Head of caudate nucleus (tissue), 42 donors: ENCODE data around the gene HIP1.
"Not testable (repeated sequence)": the region's sequence is repeated elsewhere in the genome, so short reads cannot be mapped to it uniquely, and the experiment has no call there.

ENCODE experiments used
- DNase-seq, 42 donors: peaks; one replicate each; pipeline versions ENCODE4 v3.0.0 to v3.0.0-alpha.2; 2020 to 2021; ENCODE audit warnings: mixed read lengths in 7 of 42
- intact Hi-C: fragments of 100-400 bp; cut with DNase I; formaldehyde crosslinking; loops from one replicate; pipeline ENCODE4 v1.15.0; 2022

HIP1 gene

GRCh38 chr7:75690121-75690523 is 48.6 kb downstream of the HIP1 start:
- intact Hi-C loops, result no loop called here

GRCh38 chr7:75689246-75690099 is 49.3 kb downstream of the HIP1 start:
- intact Hi-C loops, result no loop called here
- peak in 7 of 42 donors; percentile 12 to 46 (median 21) for DNase-seq

More at GRCh38 chr7:75690121-75690523, 48.6 kb downstream of the HIP1 start:
- peak in 1 of 42 donors; percentile 13 for DNase-seq

- peak; percentile 83 to 97 (median 92) for DNase-seq
Measured at GRCh38 chr7:75688200-75689136, 50.3 kb downstream of the HIP1 start.

GRCh38 chr7:75687246-75688088 is 51.3 kb downstream of the HIP1 start:
- DNase-seq, result peak in 9 of 42 donors; percentile 5 to 50 (median 30)
- intact Hi-C loops, result no loop called here

More at GRCh38 chr7:75688200-75689136, 50.3 kb downstream of the HIP1 start:
- intact Hi-C loops, result no loop called here

- intact Hi-C loops, result no loop called here
- peak in 4 of 42 donors; percentile 2 to 28 (median 11) for DNase-seq
Measured at GRCh38 chr7:75686551-75686950, 52.2 kb downstream of the HIP1 start.

GRCh38 chr7:75682052-75682451 is 56.7 kb downstream of the HIP1 start:
- DNase-seq, intact Hi-C loops: not testable (repeated sequence)

GRCh38 chr7:75679060-75679459 is 59.7 kb downstream of the HIP1 start:
- no peak for DNase-seq
- intact Hi-C loops, result no loop called here

GRCh38 chr7:75669579-75669978 is 69.2 kb downstream of the HIP1 start:
- intact Hi-C loops, result no loop called here
- no peak for DNase-seq

GRCh38 chr7:75667938-75668337 is 70.8 kb downstream of the HIP1 start:
- intact Hi-C loops, result no loop called here
- no peak for DNase-seq

GRCh38 chr7:75663302-75663907 is 75.3 kb downstream of the HIP1 start:
- peak in 20 of 42 donors; percentile 18 to 62 (median 34) for DNase-seq
- intact Hi-C loops, result no loop called here

- intact Hi-C loops, result no loop called here
- DNase-seq, result no peak
Measured at GRCh38 chr7:75662579-75663301, 76.0 kb downstream of the HIP1 start.

- intact Hi-C loops, result no loop called here
- DNase-seq, result peak in 30 of 42 donors; percentile 15 to 89 (median 55)
Measured at GRCh38 chr7:75660566-75661215, 78.0 kb downstream of the HIP1 start.

- DNase-seq, result no peak
- intact Hi-C loops, result no loop called here
Measured at GRCh38 chr7:75658802-75659201, 79.9 kb downstream of the HIP1 start.

- DNase-seq, result no peak
- intact Hi-C loops, result no loop called here
Measured at GRCh38 chr7:75658369-75658768, 80.4 kb downstream of the HIP1 start.

GRCh38 chr7:75657866-75658265 is 80.9 kb downstream of the HIP1 start:
- DNase-seq, result no peak
- intact Hi-C loops, result no loop called here

GRCh38 chr7:75656740-75657139 is 82.0 kb downstream of the HIP1 start:
- intact Hi-C loops, result no loop called here

GRCh38 chr7:75655536-75655935 is 83.2 kb downstream of the HIP1 start:
- DNase-seq, result no peak
- intact Hi-C loops, result no loop called here

More at GRCh38 chr7:75656740-75657139, 82.0 kb downstream of the HIP1 start:
- DNase-seq, result no peak
